Astrocyte of the spinal cord (primary cell): Measurements from ENCODE around the gene ARHGAP42.

Source experiments
- DNase-seq: peaks from one replicate; pipeline ENCODE4 v3.0.0; 2011; ENCODE audit warnings: low read depth, low spot score
- H3K4me3 ChIP-seq: 2 replicates; pipeline ENCODE4 v1.5.1; 2011; ENCODE audit warnings: low read depth, mild to moderate bottlenecking, low read length, moderate library complexity
- in situ Hi-C: cut with HindIII; loops from 2 replicates; pipeline ENCODE4 v1.10.0; 2017; ENCODE audit warnings: low sequenced_read_pairs
- TF ChIP-seq, protein P1 (sequence below): IDR thresholded peaks from 2 replicates; pipeline ENCODE4 v1.5.1; 2012; ENCODE audit warnings: low read depth, mild to moderate bottlenecking, low read length, inconsistent platforms

The ARHGAP42 gene

DNA sequence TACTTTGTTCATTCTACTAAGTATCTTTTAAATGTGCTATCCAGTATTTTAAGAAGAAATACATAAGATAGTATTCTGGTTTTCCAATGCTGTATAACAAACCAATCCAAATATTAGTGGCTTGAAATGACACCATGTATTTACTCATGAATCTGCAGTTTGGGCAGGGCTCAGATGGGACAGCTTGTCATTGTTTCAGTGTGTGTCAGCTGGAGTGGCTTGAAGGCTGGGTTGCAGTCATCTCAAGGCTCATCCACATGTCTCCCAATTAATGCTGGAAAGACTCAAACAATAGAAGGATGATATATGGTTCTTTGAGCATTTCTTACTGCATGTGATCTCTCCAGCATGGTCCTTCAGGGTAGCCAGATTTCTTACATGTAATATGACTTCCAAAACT lies 146.2 kb downstream of the ARHGAP42 start:
- DNase-seq: no peak
- TF ChIP-seq, protein P1, sequence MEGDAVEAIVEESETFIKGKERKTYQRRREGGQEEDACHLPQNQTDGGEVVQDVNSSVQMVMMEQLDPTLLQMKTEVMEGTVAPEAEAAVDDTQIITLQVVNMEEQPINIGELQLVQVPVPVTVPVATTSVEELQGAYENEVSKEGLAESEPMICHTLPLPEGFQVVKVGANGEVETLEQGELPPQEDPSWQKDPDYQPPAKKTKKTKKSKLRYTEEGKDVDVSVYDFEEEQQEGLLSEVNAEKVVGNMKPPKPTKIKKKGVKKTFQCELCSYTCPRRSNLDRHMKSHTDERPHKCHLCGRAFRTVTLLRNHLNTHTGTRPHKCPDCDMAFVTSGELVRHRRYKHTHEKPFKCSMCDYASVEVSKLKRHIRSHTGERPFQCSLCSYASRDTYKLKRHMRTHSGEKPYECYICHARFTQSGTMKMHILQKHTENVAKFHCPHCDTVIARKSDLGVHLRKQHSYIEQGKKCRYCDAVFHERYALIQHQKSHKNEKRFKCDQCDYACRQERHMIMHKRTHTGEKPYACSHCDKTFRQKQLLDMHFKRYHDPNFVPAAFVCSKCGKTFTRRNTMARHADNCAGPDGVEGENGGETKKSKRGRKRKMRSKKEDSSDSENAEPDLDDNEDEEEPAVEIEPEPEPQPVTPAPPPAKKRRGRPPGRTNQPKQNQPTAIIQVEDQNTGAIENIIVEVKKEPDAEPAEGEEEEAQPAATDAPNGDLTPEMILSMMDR: no peak
- in situ Hi-C loops: no loop called here
- no peak overlapping the region for H3K4me3 ChIP-seq

DNA sequence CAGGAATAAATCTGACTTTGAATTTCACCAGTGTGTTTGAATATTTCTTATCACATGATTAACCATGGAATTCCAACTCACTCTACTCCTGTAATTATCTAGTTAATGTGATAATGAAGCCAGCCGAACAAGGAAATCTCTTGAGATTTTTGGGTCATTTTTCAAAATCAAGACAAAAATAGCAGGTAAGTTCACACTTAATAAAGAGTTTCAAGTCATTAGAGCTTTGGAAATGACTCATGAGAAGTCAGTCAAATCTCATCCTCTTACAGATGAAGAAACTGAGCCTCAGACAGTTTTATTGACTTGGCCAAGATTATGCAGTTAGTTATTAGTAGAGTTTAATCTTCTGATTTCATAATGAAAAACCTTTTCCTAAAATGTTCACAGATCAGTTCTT lies 148.8 kb downstream of the ARHGAP42 start:
- H3K4me3 ChIP-seq: no peak overlapping the region
- in situ Hi-C loops: no loop called here
- TF ChIP-seq, protein P1: no peak

DNA sequence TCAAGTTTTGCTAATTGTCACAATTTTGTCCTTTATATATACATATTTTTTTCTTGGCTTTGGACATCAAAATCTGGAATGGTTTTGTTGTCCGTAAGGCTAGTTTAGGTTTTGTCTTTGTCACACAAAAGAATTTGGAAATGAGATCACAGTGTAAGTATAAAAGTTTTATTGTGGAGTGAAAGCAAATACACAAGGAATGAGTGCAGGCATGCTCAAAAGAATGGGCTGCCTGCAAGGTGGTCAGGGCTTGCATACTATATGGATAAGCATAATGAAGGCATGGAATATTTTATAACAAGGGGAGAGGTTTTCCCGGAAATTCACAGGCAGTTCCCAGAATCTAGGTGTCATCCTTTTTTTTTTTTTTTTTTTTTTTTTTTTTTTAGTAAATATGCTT lies 150.2 kb downstream of the ARHGAP42 start:
- H3K4me3 ChIP-seq: no peak overlapping the region
- in situ Hi-C loops: no loop called here
- TF ChIP-seq, protein P1: no peak
- DNase-seq: no peak

More for the DNA sequence above, 148.8 kb downstream of the ARHGAP42 start:
- no peak for DNase-seq

DNA sequence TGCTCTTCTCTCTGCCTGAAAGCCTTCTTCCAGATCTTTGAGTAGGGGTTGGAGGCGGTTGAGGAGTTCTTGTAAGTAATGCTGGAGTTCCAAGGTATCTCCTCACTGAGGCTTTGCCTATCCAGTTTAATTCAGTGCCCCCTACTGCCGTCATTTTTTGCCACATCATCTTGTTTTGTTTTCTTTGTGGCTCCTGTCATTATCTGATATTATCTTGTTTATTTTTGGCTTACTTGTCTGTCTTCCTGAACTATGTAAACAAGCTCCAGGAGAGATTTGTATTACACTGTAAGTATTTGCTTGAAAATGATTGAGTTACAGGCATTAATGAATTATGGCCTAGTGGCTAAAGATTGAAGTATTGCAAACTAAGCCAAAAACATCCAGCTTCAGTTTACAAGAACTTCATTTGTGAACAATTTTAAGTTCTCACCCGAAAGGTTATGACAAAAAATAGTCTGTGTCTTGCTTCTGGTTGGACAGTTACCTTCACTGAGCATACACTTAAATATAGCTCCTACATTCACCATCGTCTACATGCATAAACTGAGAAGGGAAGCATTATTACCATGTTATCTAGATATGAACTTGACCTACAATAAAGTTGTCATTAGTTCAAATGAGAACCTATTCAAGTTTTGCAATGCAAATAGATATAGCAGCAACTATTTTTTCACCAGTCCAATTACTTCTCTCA lies 154.8 kb downstream of the ARHGAP42 start:
- no peak for DNase-seq
- H3K4me3 ChIP-seq: no peak overlapping the region
- TF ChIP-seq, protein P1: no peak
- in situ Hi-C loops: no loop called here

DNA sequence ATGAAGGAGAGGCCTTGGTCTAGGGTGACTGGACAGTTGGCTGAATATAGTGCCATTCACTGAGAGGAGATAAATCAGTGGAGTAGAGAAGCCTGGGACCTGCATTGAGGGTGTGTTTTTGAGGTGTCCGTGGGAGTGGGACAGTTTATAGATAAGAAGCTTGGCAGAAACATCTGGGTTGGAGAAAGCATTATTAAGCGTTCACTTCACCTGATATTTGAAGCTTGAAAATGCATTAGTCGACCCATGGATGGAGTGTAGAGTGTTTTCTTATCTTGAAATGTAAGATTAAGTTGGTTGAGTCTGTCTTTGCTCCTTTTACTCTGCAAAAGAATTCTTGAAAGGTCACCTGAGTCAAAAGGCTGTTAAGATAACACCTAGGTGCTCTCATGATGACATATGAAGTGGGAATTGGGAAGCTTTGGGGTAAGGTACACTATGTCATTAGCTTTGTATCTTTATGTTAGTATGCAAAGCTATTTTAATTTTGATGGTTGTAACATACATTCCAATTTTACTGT lies 160.7 kb downstream of the ARHGAP42 start:
- in situ Hi-C loops: no loop called here

DNA sequence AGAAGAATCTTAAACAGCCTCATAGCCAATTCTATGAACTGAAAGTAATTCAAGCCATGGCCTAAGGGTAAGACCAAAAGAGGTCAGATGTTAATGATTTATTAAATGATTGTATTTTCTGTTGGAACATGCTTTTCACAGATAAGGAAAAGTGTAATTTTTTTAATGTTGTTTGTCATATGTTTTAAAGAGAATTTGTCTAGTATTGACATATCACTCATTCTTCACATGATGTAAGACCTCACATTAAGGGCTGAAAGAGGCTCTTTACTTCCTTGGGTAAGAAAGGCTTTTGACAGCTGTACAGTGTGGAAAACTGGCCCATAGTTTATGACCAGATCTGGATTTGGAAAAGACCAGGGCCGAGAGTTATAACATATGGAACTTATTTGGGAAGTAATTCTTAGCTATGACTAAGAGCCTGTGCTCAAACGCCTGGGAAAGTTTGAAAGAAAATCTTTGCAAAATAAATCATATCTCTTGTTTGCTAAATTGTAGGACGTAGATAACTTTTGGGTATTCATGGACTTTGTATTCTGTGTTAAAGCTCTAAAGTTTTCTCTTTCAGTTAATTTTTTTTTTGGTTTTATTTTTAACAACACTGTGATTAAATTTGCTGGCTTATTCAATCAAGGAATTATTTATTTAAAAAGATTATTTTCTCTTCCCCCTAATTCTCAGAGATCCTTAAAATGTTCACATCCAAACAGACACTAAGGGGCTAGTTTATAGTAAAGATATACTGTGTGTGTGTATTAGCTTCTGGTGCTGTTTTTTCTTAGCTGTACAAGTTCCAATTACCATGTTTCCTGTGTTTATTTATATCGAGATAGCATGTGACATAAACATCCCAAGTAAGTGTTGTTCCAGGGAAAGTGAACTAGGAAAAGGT lies 162.2 kb downstream of the ARHGAP42 start:
- DNase-seq: peak; percentile 84
- H3K4me3 ChIP-seq: no peak overlapping the region
- TF ChIP-seq, protein P1: no peak
- in situ Hi-C loops: no loop called here

More for the DNA sequence above, 160.7 kb downstream of the ARHGAP42 start:
- DNase-seq: no peak
- no peak overlapping the region for H3K4me3 ChIP-seq
- TF ChIP-seq, protein P1: no peak
